Skin epidermis (tissue), 12 donors: ENCODE results near the gene COL17A1.
A peak's percentile ranks its signal among the peaks of the same experiment; 100 is the strongest.

Source experiments
- H3K27ac ChIP-seq, 21 experiments: fragments of 200-600 bp; sonication (generic) in 11 of 21; one replicate each; pipeline ENCODE4 v1.5.0; 2020; ENCODE audit warnings: mild to moderate bottlenecking in 3 of 21, inconsistent platforms in 2 of 21, moderate library complexity in 2 of 21
- H3K4me3 ChIP-seq, 7 experiments: fragments of 200-600 bp; sonication (generic) in 2 of 7; one replicate each; pipeline ENCODE4 v1.5.0; 2020; ENCODE audit warnings: inconsistent platforms in 2 of 7, mild to moderate bottlenecking in 2 of 7, moderate library complexity in 1 of 7

The COL17A1 gene

DNA sequence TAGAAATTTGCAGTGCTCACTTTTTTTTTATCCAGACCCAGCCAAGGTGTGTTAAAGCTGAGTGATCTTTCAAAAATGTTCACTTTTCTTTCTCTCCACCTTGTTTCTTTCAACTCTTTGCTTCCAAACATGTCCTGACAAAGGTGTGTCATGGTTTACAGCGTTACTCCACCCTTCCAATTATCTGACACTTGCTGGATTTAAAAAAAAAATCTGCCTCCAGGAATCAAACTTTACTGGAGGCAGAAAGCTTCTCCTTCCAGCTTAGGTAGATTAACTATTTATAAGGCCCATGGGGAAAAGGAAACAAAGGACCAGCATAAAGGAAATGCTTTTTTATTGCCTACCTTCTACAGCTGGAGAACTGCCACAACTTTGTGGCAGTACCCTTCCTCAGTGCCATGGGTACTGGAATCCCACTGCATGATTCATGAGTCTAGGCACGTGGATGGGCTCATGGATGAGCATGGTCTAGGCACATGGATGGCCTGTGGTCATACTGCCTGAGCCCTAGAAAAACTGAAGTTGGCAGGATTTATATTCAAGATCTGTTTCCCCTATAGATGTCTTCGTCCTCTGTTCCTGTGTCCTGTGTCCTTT lies at the start of gene COL17A1:
Gene COL17A1 (minus strand): TSS at position 80 of the 600 bp plus-strand sequence. CDS start 5,207 bp downstream, outside the sequence.
- Histone ChIP-seq H3K4me3 (peak within 1 kb of the TSS in 6 of 7 experiments; percentile 6 to 35 (median 20)), H3K27ac (peak within 1 kb of the TSS in 19 of 21 experiments; percentile 11 to 87 (median 72))

DNA sequence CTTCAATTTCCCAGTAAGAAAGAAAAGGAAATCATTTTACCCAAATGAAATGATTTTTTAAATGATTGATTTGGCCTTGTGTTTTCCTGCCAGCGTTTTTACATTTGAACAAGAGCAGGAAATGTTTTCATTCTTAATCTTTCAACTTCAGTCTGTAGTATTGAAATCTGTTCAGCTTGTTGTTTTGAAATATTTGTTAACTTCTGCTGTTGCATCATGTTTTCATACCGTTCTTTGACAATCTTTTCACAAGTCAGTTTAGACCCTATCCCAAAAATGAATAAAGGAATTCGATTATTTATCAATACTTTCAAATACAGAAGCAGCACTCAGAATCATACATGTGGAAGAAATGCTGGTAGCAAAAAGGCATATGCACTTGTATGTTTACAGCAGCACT lies 44.4 kb upstream of the COL17A1 start:
- H3K27ac ChIP-seq: no peak overlapping the region
- no peak overlapping the region for H3K4me3 ChIP-seq

DNA sequence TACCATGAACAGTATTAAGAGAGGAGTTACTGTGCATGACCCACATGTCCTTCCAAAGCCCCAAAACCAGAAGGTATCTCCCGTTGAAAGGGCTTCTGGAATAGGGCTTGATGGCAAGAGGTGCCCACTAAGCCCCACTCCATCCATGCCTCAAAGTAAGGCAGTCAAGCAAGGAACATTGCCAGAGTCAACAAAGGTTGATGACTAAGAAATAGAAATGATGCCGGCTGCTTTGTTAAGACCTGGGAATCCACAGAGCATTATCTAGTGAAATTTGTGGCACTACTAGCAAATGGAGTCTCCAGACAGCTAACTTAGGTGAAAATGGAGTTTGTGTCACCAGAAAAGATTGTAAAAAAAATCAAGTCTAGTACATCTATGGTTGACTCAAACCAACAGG lies 42.5 kb upstream of the COL17A1 start:
- no peak overlapping the region for H3K27ac ChIP-seq
- no peak overlapping the region for H3K4me3 ChIP-seq

GRCh38 chr10:104127411-104127810 lies 41.7 kb upstream of the COL17A1 start:
- no peak overlapping the region for H3K27ac ChIP-seq

GRCh38 chr10:104123397-104123796 lies 37.7 kb upstream of the COL17A1 start:
- H3K27ac ChIP-seq: no peak overlapping the region
- no peak overlapping the region for H3K4me3 ChIP-seq

More at GRCh38 chr10:104127411-104127810, 41.7 kb upstream of the COL17A1 start:
- H3K4me3 ChIP-seq: no peak overlapping the region

DNA sequence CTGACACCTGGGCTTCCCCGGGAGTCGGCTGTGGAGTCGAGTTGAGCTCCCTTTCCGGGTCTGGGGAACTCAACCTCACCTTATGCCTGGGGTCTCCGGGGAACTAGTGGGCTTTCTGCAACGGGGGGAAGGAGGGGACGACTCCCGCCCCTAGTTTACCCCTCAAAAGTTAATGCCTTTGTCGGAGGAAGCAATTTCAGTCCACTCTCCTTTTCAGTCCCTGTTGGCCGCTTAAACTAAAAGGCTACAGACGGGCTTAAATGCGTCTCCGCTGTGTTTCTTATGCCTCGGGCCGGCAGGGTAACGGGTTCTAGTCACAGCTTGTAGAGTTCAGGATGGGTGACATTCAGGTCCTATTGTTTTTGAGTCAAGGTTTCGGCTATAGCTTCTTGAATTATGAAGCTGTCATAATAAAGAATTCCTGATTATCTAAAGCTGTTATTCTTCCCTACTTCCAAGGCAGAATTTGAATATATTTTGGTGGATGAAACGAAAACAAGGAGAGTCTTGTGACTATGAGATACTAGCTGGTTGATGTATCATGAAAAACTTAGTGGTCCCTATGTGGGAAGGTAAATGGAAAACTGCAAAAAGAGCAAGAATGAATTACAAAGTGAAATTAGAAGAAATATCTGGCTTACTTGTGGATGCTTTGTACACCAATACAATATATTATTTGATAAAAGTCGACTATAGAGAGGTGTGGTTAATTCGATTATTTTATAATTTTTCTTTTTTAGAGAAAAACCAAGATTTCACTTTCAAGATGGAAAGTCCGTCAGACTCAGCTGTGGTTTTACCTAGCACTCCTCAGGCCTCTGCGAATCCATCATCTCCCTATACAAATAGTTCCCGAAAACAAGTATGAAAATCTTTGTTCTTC lies 36.8 kb upstream of the COL17A1 start:
- H3K27ac ChIP-seq: peak overlapping the region; percentile 57 to 99 (median 96)
- peak overlapping the region; percentile 60 to 80 (median 68) for H3K4me3 ChIP-seq

DNA sequence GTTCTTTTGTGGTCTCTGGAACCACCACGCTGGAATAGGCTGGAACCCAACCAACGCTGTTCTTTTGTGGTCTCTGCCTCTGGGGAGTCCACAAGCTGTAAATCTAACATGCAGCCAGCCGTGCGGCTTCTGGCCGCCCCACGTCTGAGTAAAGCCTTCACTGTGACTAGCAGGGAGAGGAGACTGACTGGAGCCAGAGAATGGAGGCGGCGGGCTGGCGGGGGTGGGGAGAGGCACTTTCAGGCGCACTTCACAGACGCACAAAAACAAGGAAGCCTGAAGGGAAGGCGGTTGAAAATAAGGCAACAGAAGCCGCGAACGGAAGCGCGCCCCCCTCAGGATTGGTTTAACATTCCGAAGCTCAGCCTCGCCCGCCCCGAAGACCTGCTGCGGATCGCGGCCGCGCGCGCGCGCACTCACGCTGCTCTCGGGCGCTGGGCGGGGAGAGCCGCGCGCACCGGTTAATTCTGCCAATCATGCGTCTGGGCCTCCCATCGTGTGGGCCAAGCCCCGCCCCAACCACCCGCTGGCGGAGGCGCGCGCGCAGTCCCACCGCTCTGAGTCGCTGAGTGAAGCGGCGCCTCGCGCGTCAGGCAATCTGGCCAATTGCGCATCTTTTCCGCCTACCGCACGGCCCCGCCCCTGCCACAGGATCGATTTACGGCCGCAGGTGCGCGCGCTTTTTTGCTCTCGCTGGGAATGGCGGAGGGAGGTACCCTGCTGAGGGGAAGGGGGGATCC lies 36.0 kb upstream of the COL17A1 start, which contains the start of gene SFR1:
Gene SFR1 (plus strand): TSS at position 687 of the 740 bp plus-strand sequence. CDS start 13 bp downstream, at position 700.
- Histone ChIP-seq H3K27ac (peak within 1 kb of the TSS; percentile 85 to 99 (median 97)), H3K4me3 (peak within 1 kb of the TSS; percentile 60 to 80 (median 68))

GRCh38 chr10:104120903-104121484 lies 35.3 kb upstream of the COL17A1 start:
- peak overlapping the region; percentile 85 to 99 (median 97) for H3K27ac ChIP-seq
- H3K4me3 ChIP-seq: peak overlapping the region; percentile 32 to 80 (median 68)

- peak overlapping the region in 6 of 7 experiments; percentile 32 to 80 (median 66) for H3K4me3 ChIP-seq
- H3K27ac ChIP-seq: peak overlapping the region; percentile 34 to 99 (median 97)
These were observed 34.8 kb upstream of the COL17A1 start for GRCh38 chr10:104120512-104120902.

DNA sequence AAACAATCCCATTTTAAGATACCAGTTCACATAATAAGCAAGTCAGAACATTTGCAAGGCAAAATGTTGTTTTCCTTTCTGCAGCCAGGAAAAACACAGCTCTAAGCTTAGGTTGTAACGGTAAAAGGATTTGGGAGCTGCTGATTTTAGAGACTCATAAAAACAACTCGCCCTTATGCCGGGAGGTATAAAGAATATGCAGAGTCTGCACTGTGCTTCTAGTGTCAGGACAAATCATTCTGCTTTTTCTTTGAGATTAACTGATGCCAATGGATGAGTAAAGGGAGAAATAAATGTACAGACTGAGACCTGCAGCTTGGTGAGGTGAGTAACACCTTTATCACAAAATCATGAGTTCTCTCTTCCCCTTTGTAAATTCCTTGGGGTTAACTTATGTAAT lies 34.3 kb upstream of the COL17A1 start:
- Histone ChIP-seq H3K27ac (peak overlapping the region in 20 of 21 experiments; percentile 29 to 99 (median 97)), H3K4me3 (peak overlapping the region in 1 of 7 experiments; percentile 60)

DNA sequence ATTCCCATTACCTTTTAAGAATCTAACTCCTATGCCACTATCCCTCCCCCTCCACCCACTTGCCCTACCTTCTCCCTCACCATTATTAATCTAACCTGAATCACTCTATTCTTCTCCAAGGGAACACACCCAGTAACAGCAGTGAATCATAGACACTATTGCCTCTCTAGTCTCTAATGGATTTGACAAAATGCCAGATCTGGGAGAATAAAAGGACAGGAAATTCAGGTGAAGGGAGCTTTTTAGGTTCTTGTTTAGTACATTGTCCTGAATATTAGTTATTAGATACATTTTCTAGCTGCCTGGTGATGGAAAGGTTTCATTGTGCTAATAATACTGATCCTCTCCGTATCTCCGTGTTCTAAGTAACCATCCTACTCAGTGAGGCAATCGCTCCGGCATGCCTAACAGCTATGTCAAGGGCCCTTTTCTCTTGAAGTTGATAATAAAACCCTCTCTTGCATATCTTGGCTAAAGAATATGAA lies 32.2 kb upstream of the COL17A1 start:
- Histone ChIP-seq H3K4me3 (no peak overlapping the region), H3K27ac (peak overlapping the region in 15 of 21 experiments; percentile 7 to 99 (median 36))

DNA sequence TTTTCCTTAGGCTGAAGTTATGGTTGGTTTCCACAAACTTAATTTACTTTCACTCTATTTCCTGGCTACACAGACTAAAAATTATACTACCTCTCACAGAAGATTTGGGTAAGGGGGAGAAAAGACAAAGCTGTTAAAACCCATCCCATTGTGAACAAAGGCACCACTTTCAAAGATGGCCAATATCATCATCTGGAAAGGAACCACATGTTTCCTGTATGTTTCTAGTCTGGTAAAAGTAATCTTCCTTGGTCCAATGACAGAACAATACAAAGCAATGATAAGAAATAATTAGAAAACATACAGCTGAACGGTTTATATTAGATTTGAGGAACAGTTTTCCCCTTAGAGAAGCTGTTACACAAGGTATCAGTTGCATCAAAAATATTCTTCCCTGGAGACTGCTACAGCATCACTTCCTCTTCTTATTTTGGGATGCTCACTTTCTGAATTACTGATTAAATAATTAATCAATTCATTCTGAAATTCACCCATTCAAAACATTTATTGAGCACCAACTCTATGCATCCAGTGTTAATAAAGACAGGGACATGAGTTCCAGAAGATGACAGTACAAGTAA lies 27.8 kb upstream of the COL17A1 start:
- no peak overlapping the region for H3K4me3 ChIP-seq
- H3K27ac ChIP-seq: no peak overlapping the region

- H3K4me3 ChIP-seq: no peak overlapping the region
- H3K27ac ChIP-seq: peak overlapping the region in 2 of 21 experiments; percentile 52 to 56
These were observed 24.4 kb upstream of the COL17A1 start for GRCh38 chr10:104109908-104110662.

DNA sequence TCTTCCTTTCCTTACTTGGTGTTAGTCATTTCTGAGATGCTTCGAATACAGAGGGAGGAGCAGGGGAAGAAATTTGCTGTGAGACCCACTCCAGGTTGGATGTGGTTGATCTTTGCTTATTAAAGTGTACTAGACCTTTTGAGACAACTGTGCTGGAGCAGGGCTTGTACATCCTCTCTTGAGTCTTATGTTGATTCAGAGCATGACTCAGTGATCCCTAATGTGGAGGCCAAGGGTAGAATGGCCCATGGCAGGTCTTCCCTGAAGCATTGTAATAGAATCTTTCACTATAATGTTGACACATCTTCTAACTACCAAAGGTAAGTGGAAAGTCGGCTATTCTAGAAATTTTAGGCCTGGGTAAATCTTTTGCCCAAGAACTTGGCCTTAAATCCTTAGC lies 19.2 kb upstream of the COL17A1 start:
- Histone ChIP-seq H3K27ac (no peak overlapping the region), H3K4me3 (no peak overlapping the region)

DNA sequence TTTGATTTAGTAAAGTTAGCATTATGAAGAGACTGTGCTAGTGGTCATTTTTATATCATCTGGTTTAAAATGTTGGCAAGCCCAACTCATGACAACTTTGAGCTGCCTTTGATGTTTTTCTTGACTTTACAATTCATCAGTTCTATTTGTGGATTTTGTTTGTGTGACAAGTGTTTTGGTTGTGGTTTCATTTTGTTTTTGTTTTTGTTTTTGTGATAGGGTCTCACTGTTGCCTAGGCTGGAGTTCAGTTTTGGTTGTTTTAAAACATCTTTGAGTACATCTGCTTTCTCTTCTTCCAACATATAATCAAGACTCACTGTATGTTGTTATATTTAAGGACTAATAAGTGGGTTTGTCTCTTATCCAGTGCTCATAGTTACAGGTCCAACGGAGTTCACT lies 18.7 kb upstream of the COL17A1 start:
- H3K27ac ChIP-seq: no peak overlapping the region
- H3K4me3 ChIP-seq: no peak overlapping the region

- Histone ChIP-seq H3K27ac (no peak overlapping the region), H3K4me3 (no peak overlapping the region)
These were observed 18.3 kb upstream of the COL17A1 start for GRCh38 chr10:104103956-104104355.

- Histone ChIP-seq H3K4me3 (no peak overlapping the region), H3K27ac (peak overlapping the region in 1 of 21 experiments; percentile 18)
These were observed 16.2 kb upstream of the COL17A1 start for GRCh38 chr10:104101902-104102301.

- Histone ChIP-seq H3K27ac (no peak overlapping the region), H3K4me3 (no peak overlapping the region)
These were observed 15.1 kb upstream of the COL17A1 start for GRCh38 chr10:104100795-104101194.
